A673 (cell line): ENCODE measurements around the gene IL19. TPM values are rescaled to one million over a fixed set of nuclear protein-coding genes. Genes with fewer than 3 reads are reported as not detected.

Source experiments
- BruUV-seq: library from RNA; stranded (reverse); fragments of 400-500 nt; replicated peaks from 2 replicates; lab custom pipeline; 2021; lab: Mats Ljungman, UMichigan
- CTCF ChIA-PET: fragments of 300-600 bp; sonication (Branson Sonifier 250); formaldehyde crosslinking; loops from one replicate; lab custom pipeline; 2022; ENCODE audit warnings: antibody characterized with exemption; lab: Charles Lee
- POLR2A ChIA-PET: fragments of 300-600 bp; sonication (Branson Sonifier 250); formaldehyde crosslinking; loops from one replicate; lab custom pipeline; 2022; ENCODE audit warnings: antibody characterized with exemption; ENCODE audit not compliant: low non-redundant PET; lab: Charles Lee
- DNase-seq: peaks from one replicate; pipeline ENCODE4 v3.0.0-alpha.2; 2015; ENCODE audit warnings: low spot score
- H3K27ac ChIP-seq: fragments of 200-600 bp; sonication (generic); 2 replicates; pipeline ENCODE4 v1.5.1; 2016; ENCODE audit warnings: mixed run types, low read depth, mild to moderate bottlenecking, mixed read lengths, antibody characterized with exemption, low read length; ENCODE audit not compliant: poor library complexity, severe bottlenecking
- H3K27me3 ChIP-seq: fragments of 200-600 bp; sonication (generic); replicated peaks from 2 replicates; pipeline ENCODE4 v1.6.1; 2017; ENCODE audit warnings: mixed run types, low read depth, mild to moderate bottlenecking, mixed read lengths, antibody characterized with exemption, low read length; ENCODE audit not compliant: insufficient read depth, poor library complexity
- H3K36me3 ChIP-seq: fragments of 200-600 bp; sonication (generic); 2 replicates; pipeline ENCODE4 v1.6.1; 2016; ENCODE audit warnings: mixed run types, mild to moderate bottlenecking, mixed read lengths, antibody characterized with exemption, low read length; ENCODE audit not compliant: insufficient read depth, poor library complexity, severe bottlenecking
- H3K4me1 ChIP-seq: fragments of 200-600 bp; sonication (generic); 2 replicates; pipeline ENCODE4 v1.6.1; 2017; ENCODE audit warnings: mixed run types, mild to moderate bottlenecking, mixed read lengths, antibody characterized with exemption, low read length; ENCODE audit not compliant: insufficient read depth, poor library complexity, severe bottlenecking
- H3K4me3 ChIP-seq: fragments of 200-600 bp; sonication (generic); 2 replicates; pipeline ENCODE4 v1.5.1; 2016; ENCODE audit warnings: low read depth, mixed run types, mild to moderate bottlenecking, mixed read lengths, low read length; ENCODE audit not compliant: poor library complexity, severe bottlenecking
- H3K9me3 ChIP-seq: fragments of 200-600 bp; sonication (generic); 2 replicates; pipeline ENCODE4 v1.6.1; 2016; ENCODE audit warnings: mixed run types, low read depth, mild to moderate bottlenecking, mixed read lengths, antibody characterized with exemption, low read length; ENCODE audit not compliant: poor library complexity, severe bottlenecking
- CTCF ChIP-seq: fragments of 300-800, 200-600 bp; sonication (generic); conservative IDR thresholded peaks from 2 replicates; pipeline ENCODE4 v1.5.1; 2017; ENCODE audit warnings: low read depth, mild to moderate bottlenecking, antibody characterized with exemption, low read length, moderate library complexity, mixed read lengths
- EZH2 ChIP-seq: fragments of 200-600 bp; sonication (generic); IDR thresholded peaks from 2 replicates; pipeline ENCODE4 v1.6.1; 2017; ENCODE audit warnings: borderline replicate concordance, low read depth, mild to moderate bottlenecking, mixed read lengths, antibody characterized with exemption, low read length; ENCODE audit not compliant: poor library complexity, severe bottlenecking
- intact Hi-C: fragments of 100-400 bp; cut with micrococcal nuclease; formaldehyde crosslinking; loops from one replicate; pipeline ENCODE4 v1.10.0; 2022; ENCODE audit not compliant: unreplicated experiment
- total RNA-seq: library from RNA; stranded (reverse); gene quantifications from 2 replicates; pipeline ENCODE4 v1.2.3, GENCODE V29; 2021

The IL19 gene
- total RNA-seq, 1 experiment from 2014 or later = not detected

DNA sequence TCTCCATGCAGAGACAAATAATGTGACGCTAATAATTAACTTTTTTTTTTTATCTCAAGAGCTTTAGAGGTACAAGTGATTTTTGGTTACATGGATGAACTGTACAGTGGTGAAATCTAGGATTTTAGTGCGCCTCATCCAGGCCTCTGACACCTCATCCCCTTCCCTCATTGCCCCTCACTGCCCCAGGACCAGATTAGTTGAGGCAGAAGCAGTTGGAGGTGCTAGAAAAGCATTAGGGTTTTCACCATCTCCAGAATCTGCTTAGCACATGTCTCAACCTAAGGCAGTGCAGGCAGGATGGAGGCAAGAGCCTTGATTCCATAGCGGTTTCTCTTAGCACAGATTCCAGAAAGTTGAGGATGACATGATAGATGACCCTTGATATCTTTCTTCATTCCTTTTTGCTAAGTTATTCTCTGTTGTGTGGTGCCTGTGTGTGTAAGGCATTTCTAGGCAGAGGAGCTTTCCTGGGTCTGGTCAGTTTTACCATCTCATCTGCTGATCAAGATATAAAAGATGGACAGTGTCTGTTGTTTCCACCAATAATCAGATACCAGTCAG, 18.0 kb downstream of the IL19 start:
- no peak for TF ChIP-seq EZH2
- no peak for TF ChIP-seq CTCF
- H3K27ac ChIP-seq = no peak overlapping the region
- POLR2A ChIA-PET = no interaction called here
- H3K9me3 ChIP-seq = no peaks in the 10 kb centered on the region
- CTCF ChIA-PET = no interaction called here
- no peaks in the 10 kb centered on the region for H3K4me1 ChIP-seq
- DNase-seq = no peak
- no peak overlapping the region for H3K4me3 ChIP-seq
- intact Hi-C loops = no loop called here
- H3K36me3 ChIP-seq = no peaks in the 10 kb centered on the region
- peaks cover 2% of the 10 kb centered on the region for H3K27me3 ChIP-seq
- BruUV-seq = no TSS peak

DNA sequence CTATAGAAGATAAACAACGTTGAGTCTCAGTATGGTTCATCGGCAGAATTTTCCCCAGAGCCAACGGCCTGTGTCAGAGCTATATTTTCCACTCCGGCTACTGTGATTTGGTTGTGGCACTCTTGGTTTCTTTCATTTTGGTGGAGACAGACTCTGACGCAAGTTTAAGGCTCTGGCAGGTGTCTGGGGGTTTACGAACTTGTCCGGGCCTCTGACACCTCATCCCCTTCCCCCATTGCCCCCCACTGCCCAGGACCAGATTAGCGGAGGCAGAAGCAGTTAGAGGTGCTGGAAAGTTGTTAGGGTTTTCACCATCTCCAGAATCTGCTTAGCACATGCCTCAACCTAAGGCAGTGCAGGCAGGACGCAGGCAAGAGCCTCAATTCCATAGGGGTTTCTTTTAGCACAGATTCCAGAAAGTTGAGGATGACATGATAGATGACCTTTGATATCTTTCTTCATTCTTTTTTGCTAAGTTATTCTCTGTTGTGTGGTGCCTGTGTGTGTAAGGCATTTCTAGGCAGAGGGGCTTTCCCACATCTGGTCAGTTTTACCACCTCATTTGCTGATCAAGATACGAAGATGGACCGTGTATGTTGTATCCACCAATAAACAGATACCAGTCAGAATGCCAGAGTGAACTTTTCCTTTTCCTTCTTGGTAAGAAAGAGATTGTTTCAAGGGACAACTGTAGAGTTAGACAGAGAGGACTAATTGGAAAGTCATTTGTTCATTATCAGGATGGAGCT, 20.1 kb downstream of the IL19 start:
- H3K4me1 ChIP-seq = no peaks in the 10 kb centered on the region
- TF ChIP-seq CTCF = no peak
- TF ChIP-seq EZH2 = no peak
- H3K4me3 ChIP-seq = no peak overlapping the region
- no peaks in the 10 kb centered on the region for H3K9me3 ChIP-seq
- no TSS peak for BruUV-seq
- no peaks in the 10 kb centered on the region for H3K36me3 ChIP-seq
- no peak for DNase-seq
- intact Hi-C loops = no loop called here
- no peak overlapping the region for H3K27ac ChIP-seq
- ChIA-PET CTCF (no interaction called here), POLR2A (no interaction called here)
- H3K27me3 ChIP-seq = peaks cover 2% of the 10 kb centered on the region

- intact Hi-C loops = no loop called here
- Histone ChIP-seq H3K36me3 (no peaks in the 10 kb centered on the region), H3K9me3 (no peaks in the 10 kb centered on the region), H3K4me1 (no peaks in the 10 kb centered on the region), H3K27me3 (peaks cover 2% of the 10 kb centered on the region), H3K4me3 (no peak overlapping the region), H3K27ac (no peak overlapping the region)
- ChIA-PET POLR2A (no interaction called here), CTCF (interaction anchor here (0.7 kb wide), 1 partner anchor 130 kb away, joined by 3 read pairs; no protein-coding TSS in a partner anchor)
- no peak for TF ChIP-seq CTCF
- TF ChIP-seq EZH2 = no peak
- no TSS peak for BruUV-seq
- DNase-seq = no peak
Measured at GRCh38 chr1:206792939-206793607, 22.5 kb downstream of the IL19 start.
